Endothelial cell (in vitro differentiated cells): ENCODE data around the gene MCM9. TPM values are rescaled to one million over a fixed set of nuclear protein-coding genes. Genes with fewer than 3 reads are reported as not detected.
A peak's percentile ranks its signal among the peaks of the same experiment; 100 is the strongest.

Source experiments
- DNase-seq: peaks from one replicate; pipeline ENCODE4 v3.0.0; 2021; ENCODE audit warnings: low spot score
- H3K27ac Mint-ChIP-seq: one replicate; pipeline ENCODE4 v1.8.0; 2021; ENCODE audit warnings: mixed read lengths, inconsistent platforms; ENCODE audit not compliant: unreplicated experiment
- H3K27me3 Mint-ChIP-seq: one replicate; pipeline ENCODE4 v1.8.0; 2021; ENCODE audit warnings: mild to moderate bottlenecking, moderate library complexity, mixed read lengths, inconsistent platforms; ENCODE audit not compliant: unreplicated experiment
- H3K36me3 Mint-ChIP-seq: one replicate; pipeline ENCODE4 v1.8.0; 2021; ENCODE audit warnings: mild to moderate bottlenecking, low read depth, mixed read lengths, inconsistent platforms; ENCODE audit not compliant: unreplicated experiment
- H3K4me1 Mint-ChIP-seq: one replicate; pipeline ENCODE4 v1.8.0; 2021; ENCODE audit warnings: mild to moderate bottlenecking, mixed read lengths, inconsistent platforms; ENCODE audit not compliant: unreplicated experiment
- H3K4me3 Mint-ChIP-seq: one replicate; pipeline ENCODE4 v1.8.0; 2021; ENCODE audit warnings: mild to moderate bottlenecking, mixed read lengths, inconsistent platforms; ENCODE audit not compliant: unreplicated experiment
- H3K9me3 Mint-ChIP-seq: one replicate; pipeline ENCODE4 v1.8.0; 2021; ENCODE audit warnings: mixed read lengths, inconsistent platforms; ENCODE audit not compliant: unreplicated experiment
- total RNA-seq: library from RNA; stranded (reverse); fragmentation: NEBNext Ultra II Directional; extraction: Animal tissue kit (Norgen Biotek cat#: 25700); gene quantifications from one replicate; pipeline ENCODE4 v1.2.1, GENCODE V29; 2021; ENCODE audit not compliant: unreplicated experiment
- TF ChIP-seq, protein P1 (sequence below): fragments of 200-600 bp; sonication (generic); IDR thresholded peaks from one replicate; pipeline ENCODE4 v1.5.0; 2021; ENCODE audit warnings: antibody characterized with exemption; ENCODE audit not compliant: unreplicated experiment

Gene MCM9
- total RNA-seq, 1 donor from 2014 or later, result 12.8 TPM

DNA sequence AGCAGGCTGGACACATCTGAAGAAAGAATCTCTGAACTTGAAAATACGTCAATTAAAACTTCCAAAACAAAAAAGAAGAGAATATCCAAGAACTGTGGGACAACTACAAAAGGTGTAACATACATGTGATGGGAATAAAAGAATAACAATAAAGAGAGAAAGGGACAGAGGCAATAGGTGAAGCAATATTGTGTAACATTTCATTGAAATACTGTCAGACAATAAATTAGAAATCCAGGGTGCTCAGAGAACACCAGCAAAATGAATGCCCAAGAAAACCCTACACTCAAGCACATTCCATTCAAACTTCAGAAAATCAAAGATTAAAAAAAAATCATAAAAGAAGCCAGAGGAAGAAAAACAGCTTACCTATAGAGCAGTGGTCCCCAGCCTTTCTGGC lies 74.6 kb downstream of the MCM9 start:
- Mint-ChIP-seq H3K27ac (peak overlapping the region; percentile 9), H3K27me3 (no peaks in the 10 kb centered on the region), H3K4me3 (no peak overlapping the region), H3K36me3 (peaks cover 20% of the 10 kb centered on the region), H3K9me3 (peaks cover 5% of the 10 kb centered on the region), H3K4me1 (peaks cover 17% of the 10 kb centered on the region)
- no peak for DNase-seq
- TF ChIP-seq, protein P1, sequence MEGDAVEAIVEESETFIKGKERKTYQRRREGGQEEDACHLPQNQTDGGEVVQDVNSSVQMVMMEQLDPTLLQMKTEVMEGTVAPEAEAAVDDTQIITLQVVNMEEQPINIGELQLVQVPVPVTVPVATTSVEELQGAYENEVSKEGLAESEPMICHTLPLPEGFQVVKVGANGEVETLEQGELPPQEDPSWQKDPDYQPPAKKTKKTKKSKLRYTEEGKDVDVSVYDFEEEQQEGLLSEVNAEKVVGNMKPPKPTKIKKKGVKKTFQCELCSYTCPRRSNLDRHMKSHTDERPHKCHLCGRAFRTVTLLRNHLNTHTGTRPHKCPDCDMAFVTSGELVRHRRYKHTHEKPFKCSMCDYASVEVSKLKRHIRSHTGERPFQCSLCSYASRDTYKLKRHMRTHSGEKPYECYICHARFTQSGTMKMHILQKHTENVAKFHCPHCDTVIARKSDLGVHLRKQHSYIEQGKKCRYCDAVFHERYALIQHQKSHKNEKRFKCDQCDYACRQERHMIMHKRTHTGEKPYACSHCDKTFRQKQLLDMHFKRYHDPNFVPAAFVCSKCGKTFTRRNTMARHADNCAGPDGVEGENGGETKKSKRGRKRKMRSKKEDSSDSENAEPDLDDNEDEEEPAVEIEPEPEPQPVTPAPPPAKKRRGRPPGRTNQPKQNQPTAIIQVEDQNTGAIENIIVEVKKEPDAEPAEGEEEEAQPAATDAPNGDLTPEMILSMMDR, result no peak

DNA sequence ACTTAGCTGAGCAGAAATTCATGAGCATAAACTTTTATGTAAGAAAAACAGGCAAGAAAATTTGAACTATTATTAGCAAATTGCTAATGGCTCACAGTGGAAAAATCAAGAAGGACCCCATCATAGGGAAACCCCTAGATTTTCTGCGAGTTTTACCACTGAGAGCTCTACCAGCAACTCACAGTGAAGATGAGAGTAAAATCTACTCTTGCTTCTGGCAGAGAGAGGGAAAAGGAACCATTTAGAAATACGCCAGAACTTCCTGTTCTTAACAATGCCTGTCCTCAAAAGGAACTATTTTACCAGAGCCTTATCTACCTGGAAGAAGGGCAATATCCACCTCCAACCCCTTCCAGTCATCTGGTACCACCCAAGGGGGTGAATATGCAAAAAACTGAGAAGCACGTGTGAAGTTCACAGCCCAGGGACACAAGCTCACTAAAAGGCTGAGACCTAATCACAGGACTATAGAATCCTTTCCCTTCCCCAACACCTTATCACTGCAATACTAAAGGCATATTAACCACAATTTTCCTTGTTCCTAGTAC lies 75.4 kb downstream of the MCM9 start:
- Mint-ChIP-seq H3K4me1 (peaks cover 17% of the 10 kb centered on the region), H3K27me3 (no peaks in the 10 kb centered on the region), H3K9me3 (peaks cover 5% of the 10 kb centered on the region), H3K36me3 (peaks cover 20% of the 10 kb centered on the region), H3K4me3 (no peak overlapping the region), H3K27ac (peak overlapping the region; percentile 85)
- TF ChIP-seq, protein P1, result no peak
- DNase-seq, result no peak

DNA sequence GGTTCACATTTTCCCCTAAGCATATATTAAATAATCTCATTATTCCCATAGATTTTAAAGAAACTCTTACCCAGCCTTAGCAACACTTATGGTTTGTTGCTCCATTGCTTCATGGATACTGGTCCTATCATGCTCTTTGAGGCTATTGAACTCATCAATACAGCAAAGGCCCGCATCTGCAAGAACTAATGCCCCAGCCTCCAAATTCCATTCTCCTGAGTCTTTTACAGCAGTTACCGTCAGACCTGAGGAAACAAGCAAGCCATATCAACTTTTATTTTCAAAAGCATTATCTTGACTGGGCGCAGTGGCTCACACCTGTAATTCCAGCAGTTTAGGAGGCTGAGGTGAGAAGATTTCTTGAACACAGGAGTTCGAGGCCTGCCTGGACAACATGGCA lies 78.7 kb downstream of the MCM9 start:
- Mint-ChIP-seq H3K4me3 (no peak overlapping the region), H3K9me3 (no peaks in the 10 kb centered on the region), H3K27me3 (no peaks in the 10 kb centered on the region), H3K27ac (no peak overlapping the region), H3K4me1 (peaks cover 13% of the 10 kb centered on the region), H3K36me3 (peaks cover 10% of the 10 kb centered on the region)
- no peak for DNase-seq
- TF ChIP-seq, protein P1, result no peak

DNA sequence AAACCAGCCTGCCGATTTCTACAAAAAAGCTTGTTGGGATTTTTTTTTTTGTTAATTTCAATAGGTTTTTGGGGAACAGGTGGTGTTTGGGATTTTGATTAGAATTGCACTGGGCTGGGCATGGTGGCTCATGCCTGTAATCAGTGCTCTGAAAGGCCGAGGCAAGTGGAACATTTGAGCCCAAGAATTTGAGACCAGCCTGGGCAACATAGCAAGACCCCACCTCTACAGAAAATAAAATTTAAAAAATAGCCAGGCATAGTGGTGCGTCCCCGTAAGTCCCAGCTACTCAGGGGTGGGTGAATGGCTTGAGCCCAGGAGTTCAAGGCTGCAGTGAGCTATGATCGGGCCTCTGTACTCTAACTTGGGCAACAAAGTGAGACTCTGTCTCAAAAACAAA lies 81.6 kb downstream of the MCM9 start:
- Mint-ChIP-seq H3K9me3 (no peaks in the 10 kb centered on the region), H3K27ac (no peak overlapping the region), H3K4me3 (no peak overlapping the region), H3K36me3 (no peaks in the 10 kb centered on the region), H3K4me1 (no peaks in the 10 kb centered on the region), H3K27me3 (no peaks in the 10 kb centered on the region)
- DNase-seq, result no peak
- TF ChIP-seq, protein P1, result no peak

DNA sequence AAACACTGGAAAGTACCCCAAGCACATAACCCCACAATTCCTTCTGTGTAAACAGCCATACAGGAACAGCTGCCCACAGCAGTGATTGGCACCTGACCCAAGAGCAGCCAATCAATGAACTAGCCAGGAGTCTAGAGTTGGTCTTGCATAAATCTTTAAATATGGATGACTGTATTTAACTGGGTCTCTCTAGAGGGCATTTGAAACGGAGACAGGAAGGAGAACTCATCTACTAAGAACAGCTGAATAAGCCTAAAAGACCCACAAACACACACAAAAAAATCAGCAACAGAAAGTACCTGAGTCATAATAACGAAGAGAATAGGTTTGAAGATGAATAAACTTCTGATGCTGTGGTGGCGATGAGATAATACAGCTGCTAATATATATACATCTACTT lies 90.0 kb downstream of the MCM9 start:
- H3K27ac Mint-ChIP-seq, result no peak overlapping the region

More for the DNA sequence above, 90.0 kb downstream of the MCM9 start:
- no peaks in the 10 kb centered on the region for H3K9me3 Mint-ChIP-seq
- H3K4me3 Mint-ChIP-seq, result no peak overlapping the region
- H3K4me1 Mint-ChIP-seq, result no peaks in the 10 kb centered on the region
- TF ChIP-seq, protein P1, result no peak
- H3K36me3 Mint-ChIP-seq, result peaks cover 6% of the 10 kb centered on the region
- H3K27me3 Mint-ChIP-seq, result no peaks in the 10 kb centered on the region
- DNase-seq, result no peak
